Activated T-cell treated with anti-CD3 and anti-CD28 coated beads for 1 hour (primary cell): ENCODE results near the gene ROCK2.

ENCODE experiments used
- DNase-seq: peaks from one replicate; pipeline ENCODE4 v3.0.0-alpha.2; 2020; ENCODE audit warnings: low read depth

The ROCK2 gene

GRCh38 chr2:11344342-11344955, at the start of gene ROCK2:
Gene ROCK2 (minus strand): TSS chr2:11344636. CDS start chr2:11344136, 500 bp downstream.
- DNase-seq, result peak; percentile 52

GRCh38 chr2:11393711-11394236, 49.3 kb upstream of the ROCK2 start:
- no peak for DNase-seq

- DNase-seq, result no peak
These were observed 47.5 kb upstream of the ROCK2 start for GRCh38 chr2:11391942-11392266.

- DNase-seq, result no peak
These were observed 45.9 kb upstream of the ROCK2 start for GRCh38 chr2:11390399-11390658.

- no peak for DNase-seq
These were observed 45.3 kb upstream of the ROCK2 start for GRCh38 chr2:11389551-11390398.

GRCh38 chr2:11389052-11389420, 44.6 kb upstream of the ROCK2 start:
- DNase-seq, result no peak

- no peak for DNase-seq
These were observed 44.0 kb upstream of the ROCK2 start for GRCh38 chr2:11388262-11389051.

GRCh38 chr2:11387843-11388242, 43.4 kb upstream of the ROCK2 start:
- DNase-seq, result no peak

GRCh38 chr2:11387100-11387390, 42.6 kb upstream of the ROCK2 start:
- no peak for DNase-seq

- no peak for DNase-seq
These were observed 41.4 kb upstream of the ROCK2 start for GRCh38 chr2:11385847-11386246.

- DNase-seq, result no peak
These were observed 40.8 kb upstream of the ROCK2 start for GRCh38 chr2:11385216-11385615.

- DNase-seq, result no peak
These were observed 35.1 kb upstream of the ROCK2 start for GRCh38 chr2:11379558-11379957.

GRCh38 chr2:11377928-11378545, 33.6 kb upstream of the ROCK2 start:
- no peak for DNase-seq

GRCh38 chr2:11376071-11376470, 31.6 kb upstream of the ROCK2 start:
- no peak for DNase-seq

- DNase-seq, result no peak
These were observed 31.2 kb upstream of the ROCK2 start for GRCh38 chr2:11375689-11376027.

- no peak for DNase-seq
These were observed 30.7 kb upstream of the ROCK2 start for GRCh38 chr2:11375025-11375688.

GRCh38 chr2:11373096-11373495, 28.7 kb upstream of the ROCK2 start:
- DNase-seq, result no peak

- no peak for DNase-seq
These were observed 26.9 kb upstream of the ROCK2 start for GRCh38 chr2:11371092-11371937.

- DNase-seq, result no peak
These were observed 26.1 kb upstream of the ROCK2 start for GRCh38 chr2:11370377-11371091.

GRCh38 chr2:11368059-11368572, 23.7 kb upstream of the ROCK2 start:
- no peak for DNase-seq
